ENCODE results near the gene KIF2A. TPM values are rescaled to one million over a fixed set of nuclear protein-coding genes. Genes with fewer than 3 reads are reported as not detected.

Gene KIF2A
- total and polyA plus RNA-seq, 9 of the 15 experiments (the other 6 are each of a cell fraction or from before 2014, with no cell fraction given): 42.6 to 126 (median 77.6) TPM

DNA sequence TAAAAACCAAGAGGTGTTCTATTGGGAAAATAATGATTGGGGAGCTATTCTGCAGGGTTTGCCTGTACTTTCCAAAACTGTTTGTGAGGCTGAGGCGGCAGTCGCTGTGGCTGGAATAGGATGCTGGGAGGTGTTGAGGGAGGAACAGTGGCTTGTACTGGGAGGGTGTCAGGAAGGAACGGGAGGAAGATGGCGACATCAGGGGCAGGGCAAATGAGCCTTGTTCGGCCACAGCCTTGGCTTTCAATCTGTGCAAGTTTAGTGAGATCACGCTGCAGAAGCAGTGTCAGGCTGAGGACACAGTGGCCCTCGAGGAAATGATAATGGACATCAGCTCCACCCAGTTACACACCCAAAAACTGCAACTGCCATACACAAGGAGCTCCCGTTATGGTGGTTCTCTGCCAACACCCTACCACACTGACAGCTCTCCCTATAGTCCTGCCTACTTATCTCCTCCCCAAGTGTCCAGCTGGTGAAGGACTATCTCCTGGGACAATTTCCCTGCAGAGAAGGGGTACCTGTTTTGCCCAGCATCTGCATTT lies 27.3 kb downstream of the KIF2A start:
- no peaks in the 10 kb centered on the region for H3K27me3 ChIP-seq (ENCODE audit: control insufficient read depth in 2 of 2, insufficient read depth in 2 of 2, low read length in 2 of 2)
- no peak overlapping the region for H3K9ac ChIP-seq (ENCODE audit: insufficient read depth in 1 of 2, low read depth in 2 of 2, low read length in 2 of 2)
- CTCF ChIA-PET (ENCODE audit: low intra/inter-chr PET ratio): no interaction called here
- 28% methylated on average over 5 of the region's 8 CpGs for WGBS (ENCODE audit: insufficient coverage, low coverage, missing lambda C conversion rate)
- H3K4me3 ChIP-seq: no peak overlapping the region
- DNase-seq (ENCODE audit: extremely low read depth in 1 of 4, low spot score in 3 of 4) (no peak), FAIRE-seq (peak; percentile 80), ATAC-seq (peak; percentile 66)
- intact Hi-C loops (cut with micrococcal nuclease): no loop called here
- H3K79me2 ChIP-seq (ENCODE audit: control insufficient read depth, insufficient read depth, low read length): peaks cover 94% of the 10 kb centered on the region
- H3K4me1 ChIP-seq (replicated peaks in 1 of 2; ENCODE audit: control insufficient read depth in 2 of 2, insufficient read depth in 2 of 2, low read length in 2 of 2): peaks cover 2 to 4% of the 10 kb centered on the region in 2 experiments; a peak in 3 of 5 replicates
- TF ChIP-seq XRCC4 (IDR thresholded peaks at IDR 0.05; ENCODE audit: extremely low read depth, insufficient read depth, insufficient read length) (no peak), JUNB (CRISPR knock-in tag; conservative IDR thresholded peaks at IDR 0.05) (no peak), GTF2F1 (IDR thresholded peaks at IDR 0.05; ENCODE audit: low read depth, low read length) (no peak), POLR2B (IDR thresholded peaks at IDR 0.05; ENCODE audit: low read depth, partially characterized antibody) (peak; percentile 16), KDM1A (IDR thresholded peaks at IDR 0.05) (peak in 1 of 2 experiments; percentile 19; a peak in 1 of 4 replicates), SRSF1 (IDR thresholded peaks at IDR 0.05; ENCODE audit: low read depth, low read length) (no peak), ZNF3 (CRISPR knock-in tag; IDR thresholded peaks at IDR 0.05) (no peak)
- POLR2A ChIA-PET: interaction anchor here (0.8 to 1.2 kb wide), 7 partner anchors 10 to 36 kb away, joined by 3 to 9 read pairs (median 4); partner anchors contain the start of gene KIF2A
- no peaks in the 10 kb centered on the region for H3K9me3 ChIP-seq (replicated peaks; ENCODE audit: control insufficient read depth, insufficient read depth, low read depth, low read length)
- peaks cover 23% of the 10 kb centered on the region; the same call in 2 of the 3 replicates for H3K36me3 ChIP-seq (ENCODE audit: control insufficient read depth, insufficient read depth, low read length)
- no TSS peak for BruUV-seq (replicated peaks)
- no peaks in the 10 kb centered on the region for H3K9me1 ChIP-seq (ENCODE audit: control insufficient read depth, insufficient read depth, low read length)
- no peak overlapping the region for H2AFZ ChIP-seq (ENCODE audit: low read depth, low read length)
- H4K20me1 ChIP-seq (replicated peaks; ENCODE audit: control insufficient read depth, insufficient read depth, low read length): peaks cover 11% of the 10 kb centered on the region
- peak overlapping the region; percentile 19; the same call in 1 of the 2 replicates for H3K4me2 ChIP-seq (ENCODE audit: insufficient read depth, low read length)
- in situ Hi-C loops (cut with MboI): no loop called here
- no peak overlapping the region for H3K27ac ChIP-seq (ENCODE audit: extremely low read depth, low read depth, low read length)
